H1 (cell line): Measurements from ENCODE around the gene SPATS1. TPM values are rescaled to one million over a fixed set of nuclear protein-coding genes. Genes with fewer than 3 reads are reported as not detected.
"Not testable (repeated sequence)": the region's sequence is repeated elsewhere in the genome, so short reads cannot be mapped to it uniquely, and the experiment has no call there.

Source experiments
- CTCF ChIA-PET: fragments of 300-600 bp; sonication (Branson Sonifier 250); formaldehyde crosslinking; loops from one replicate; lab custom pipeline; 2021; ENCODE audit not compliant: partially characterized antibody; lab: Charles Lee
- POLR2A ChIA-PET: fragments of 300-600 bp; sonication (Branson Sonifier 250); formaldehyde crosslinking; loops from one replicate; lab custom pipeline; 2021; ENCODE audit warnings: inconsistent platforms; ENCODE audit not compliant: partially characterized antibody; lab: Charles Lee
- DNase-seq, 2 experiments: peaks; one replicate each; pipeline versions ENCODE4 v3.0.0 to v3.0.0-alpha.2; 2010 to 2022; ENCODE audit warnings: low spot score in 2 of 2, low read depth in 1 of 2, mixed read lengths in 1 of 2
- FAIRE-seq: peaks from 2 replicates; lab custom pipeline; 2011; peaks lifted over from hg19 to GRCh38; lab: Jason Lieb, UNC
- H2AFZ ChIP-seq: 2 replicates; pipeline ENCODE4 v1.8.1; 2012; ENCODE audit warnings: low read length, inconsistent platforms
- H2AK5ac ChIP-seq: 2 replicates; pipeline ENCODE4 v1.6.1; 2013; ENCODE audit warnings: low read depth, low read length
- H2BK120ac ChIP-seq: replicated peaks from 2 replicates; pipeline ENCODE3; 2013; ENCODE audit warnings: low read depth, low read length, inconsistent platforms
- H2BK12ac ChIP-seq: 2 replicates; pipeline ENCODE4 v1.6.1; 2013; ENCODE audit warnings: low read depth, low read length
- H2BK15ac ChIP-seq: 2 replicates; pipeline ENCODE4 v1.6.1; 2013; ENCODE audit warnings: low read length
- H2BK20ac ChIP-seq: 2 replicates; pipeline ENCODE4 v1.6.1; 2013; ENCODE audit warnings: low read length
- H2BK5ac ChIP-seq: 2 replicates; pipeline ENCODE4 v1.6.1; 2013; ENCODE audit warnings: low read depth, low read length
- H3K14ac ChIP-seq: 2 replicates; pipeline ENCODE4 v1.6.1; 2013; ENCODE audit warnings: inconsistent platforms; ENCODE audit not compliant: insufficient read length
- H3K18ac ChIP-seq: 2 replicates; pipeline ENCODE4 v1.6.1; 2013; ENCODE audit warnings: low read length; ENCODE audit errors: extremely low read depth
- H3K23ac ChIP-seq: 2 replicates; pipeline ENCODE4 v1.6.1; 2013; ENCODE audit warnings: inconsistent platforms; ENCODE audit not compliant: insufficient read length
- H3K23me2 ChIP-seq: 2 replicates; pipeline ENCODE4 v1.6.1; 2013; ENCODE audit warnings: low read depth, low read length
- H3K27ac ChIP-seq: 2 replicates; pipeline ENCODE4 v1.6.1; 2011; ENCODE audit warnings: low read depth, low read length, inconsistent platforms
- H3K27me3 ChIP-seq, 4 experiments: replicated peaks in 1 of 4; 1 replicate in 1 of 4; 2 replicates in 3 of 4; pipeline versions ENCODE4 v1.6.1 to v1.8.1; 2011 to 2013; ENCODE audit warnings: low read length in 3 of 4, mild to moderate bottlenecking in 3 of 4, inconsistent platforms in 2 of 4, mixed read lengths in 2 of 4, moderate library complexity in 1 of 4; ENCODE audit not compliant: control insufficient read depth in 3 of 4, insufficient read depth in 3 of 4; ENCODE audit errors: extremely low read depth in 1 of 4
- H3K36me3 ChIP-seq, 4 experiments: 2 replicates each; pipeline versions ENCODE4 v1.6.1 to v1.8.1; 2011 to 2013; ENCODE audit warnings: mild to moderate bottlenecking in 4 of 4, low read length in 3 of 4, moderate library complexity in 2 of 4, control low read depth in 1 of 4, inconsistent platforms in 1 of 4; ENCODE audit not compliant: insufficient read depth in 4 of 4, control insufficient read depth in 2 of 4
- H3K4ac ChIP-seq: replicated peaks from 2 replicates; pipeline ENCODE3; 2013; ENCODE audit warnings: low read length, low read depth, mixed read lengths, inconsistent platforms; ENCODE audit not compliant: insufficient read length
- H3K4me1 ChIP-seq, 4 experiments: replicated peaks in 1 of 4; 1 replicate in 1 of 4; 2 replicates in 3 of 4; pipeline versions ENCODE4 v1.6.1 to v1.8.1; 2011 to 2013; ENCODE audit warnings: low read length in 3 of 4, inconsistent platforms in 2 of 4, mixed read lengths in 1 of 4; ENCODE audit not compliant: insufficient read depth in 4 of 4, control insufficient read depth in 3 of 4
- H3K4me2 ChIP-seq, 2 experiments: 2 replicates each; pipeline versions ENCODE4 v1.6.1 to v1.8.1; 2011 to 2013; ENCODE audit warnings: low read depth in 2 of 2, low read length in 2 of 2, control low read depth in 1 of 2, inconsistent platforms in 1 of 2, mild to moderate bottlenecking in 1 of 2; ENCODE audit not compliant: insufficient read depth in 1 of 2
- H3K4me3 ChIP-seq, 4 experiments: fragments of 200-600, 300-600 bp in 1 of 4; sonication (generic), shearing (Covaris generic), sonication (Bioruptor Twin) in 1 of 4; 2 replicates each; pipeline versions ENCODE4 v1.5.1 to v1.8.1; 2011 to 2016; ENCODE audit warnings: low read length in 4 of 4, low read depth in 3 of 4, control low read depth in 2 of 4, inconsistent platforms in 2 of 4, mild to moderate bottlenecking in 2 of 4, mixed read lengths in 1 of 4, moderate library complexity in 1 of 4; ENCODE audit not compliant: insufficient read depth in 2 of 4; ENCODE audit errors: extremely low read depth in 1 of 4
- H3K56ac ChIP-seq: replicated peaks from 2 replicates; pipeline ENCODE3; 2013; ENCODE audit warnings: low read depth, mild to moderate bottlenecking, mixed read lengths, low read length, inconsistent platforms; ENCODE audit not compliant: insufficient read length
- H3K79me1 ChIP-seq: 2 replicates; pipeline ENCODE4 v1.6.1; 2013; ENCODE audit warnings: low read depth, low read length, control low read depth
- H3K79me2 ChIP-seq, 2 experiments: 2 replicates each; pipeline versions ENCODE4 v1.6.1 to v1.8.1; 2012 to 2013; ENCODE audit warnings: low read length in 2 of 2, mild to moderate bottlenecking in 2 of 2, inconsistent platforms in 1 of 2; ENCODE audit not compliant: insufficient read depth in 2 of 2, control insufficient read depth in 1 of 2
- H3K9ac ChIP-seq, 4 experiments: replicated peaks in 1 of 4; 1 replicate in 1 of 4; 2 replicates in 3 of 4; pipeline versions ENCODE4 v1.6.1 to v1.8.1; 2011 to 2013; ENCODE audit warnings: low read depth in 3 of 4, low read length in 3 of 4, control low read depth in 2 of 4, mild to moderate bottlenecking in 2 of 4, moderate library complexity in 2 of 4, inconsistent platforms in 1 of 4; ENCODE audit errors: extremely low read depth in 1 of 4
- H3K9me3 ChIP-seq, 2 experiments: 2 replicates each; pipeline versions ENCODE4 v1.6.1 to v1.8.1; 2012 to 2013; ENCODE audit warnings: mild to moderate bottlenecking in 2 of 2, moderate library complexity in 2 of 2, control low read depth in 1 of 2, inconsistent platforms in 1 of 2, low read depth in 1 of 2, low read length in 1 of 2, mixed read lengths in 1 of 2; ENCODE audit not compliant: insufficient read depth in 2 of 2
- H4K20me1 ChIP-seq, 2 experiments: replicated peaks in 1 of 2; 2 replicates each; pipeline versions ENCODE3 to v1.8.1; 2011 to 2013; ENCODE audit warnings: inconsistent platforms in 2 of 2, low read length in 2 of 2, mild to moderate bottlenecking in 1 of 2; ENCODE audit not compliant: insufficient read depth in 2 of 2, control insufficient read depth in 1 of 2
- H4K5ac ChIP-seq: 2 replicates; pipeline ENCODE4 v1.6.1; 2013; ENCODE audit warnings: low read length, low read depth, mixed read lengths, inconsistent platforms; ENCODE audit not compliant: insufficient read length
- H4K8ac ChIP-seq: 2 replicates; pipeline ENCODE4 v1.8.0; 2013; ENCODE audit warnings: mild to moderate bottlenecking, moderate library complexity, low read length, inconsistent platforms; ENCODE audit not compliant: insufficient read depth; ENCODE audit errors: extremely low read depth
- H4K91ac ChIP-seq: replicated peaks from 2 replicates; pipeline ENCODE3; 2013; ENCODE audit warnings: low read length, mixed read lengths, inconsistent platforms; ENCODE audit not compliant: insufficient read length
- WGBS, 2 experiments: shearing (Covaris generic) in 1 of 2; methylation state at CpG; one replicate each; pipeline versions ENCODE4 v1.1.6 to v1.1.7; 2013 to 2015; ENCODE audit warnings: low lambda C conversion rate in 2 of 2, mixed read lengths in 2 of 2, inconsistent platforms in 1 of 2, low coverage in 1 of 2, missing lambda C conversion rate in 1 of 2; ENCODE audit not compliant: insufficient replicate concordance in 2 of 2, insufficient coverage in 1 of 2, insufficient read length in 1 of 2; ENCODE audit errors: extremely low coverage in 1 of 2, missing lambda C conversion rate in 1 of 2; 5-methylcytosine and 5-hydroxymethylcytosine counted together
- polyA plus RNA-seq, 7 experiments: library from polyadenylated mRNA; depleted of rRNA in 3 of 7; stranded (reverse) in 5 of 7; unstranded in 2 of 7; fragments of >200 nt in 5 of 7; fragments of 200-250 nt in 2 of 7; gene quantifications; 1 replicate in 5 of 7; 2 replicates in 1 of 7; 4 replicates in 1 of 7; pipeline versions ENCODE4 v1.2.1 to v1.2.3, GENCODE V29; 2011 to 2013; ENCODE audit warnings: missing spikeins in 2 of 7, mixed read lengths in 2 of 7
- total RNA-seq: library from RNA; stranded (reverse); fragmentation: NEBNext Ultra II Directional; extraction: Animal tissue kit (Norgen Biotek cat#: 25700); gene quantifications from 2 replicates; pipeline ENCODE4 v1.2.1, GENCODE V29; 2021

SPATS1 gene
- total and polyA plus RNA-seq, 2 of the 8 experiments (the other 6 are each of a cell fraction or from before 2014, with no cell fraction given) = not detected

GRCh38 chr6:44346818-44347217 lies 4.4 kb downstream of the SPATS1 start:
- WGBS, 2 experiments = 80% methylated on average over 4 of the region's 4 CpGs; no CpG with 5 or more reads in 1 of the 2 experiments
- H2BK5ac ChIP-seq = not testable (repeated sequence)
- CTCF ChIA-PET = interaction anchor here (1.0 to 5.8 kb wide), 3 partner anchors 20 to 79 kb away, joined by 3 to 37 read pairs (median 3); no protein-coding TSS in a partner anchor

More at GRCh38 chr6:44346818-44347217, 4.4 kb downstream of the SPATS1 start:
- H2BK15ac ChIP-seq, FAIRE-seq, H3K79me2 ChIP-seq, H2BK20ac ChIP-seq, H3K4me3 ChIP-seq, DNase-seq, H2AFZ ChIP-seq, H3K27me3 ChIP-seq, H3K23ac ChIP-seq, H3K36me3 ChIP-seq, H4K91ac ChIP-seq, H3K4me1 ChIP-seq, H3K9ac ChIP-seq, H3K27ac ChIP-seq, H3K18ac ChIP-seq, H2BK12ac ChIP-seq, H3K4ac ChIP-seq, H3K23me2 ChIP-seq, H3K4me2 ChIP-seq, H3K79me1 ChIP-seq, H3K9me3 ChIP-seq, H2AK5ac ChIP-seq, H2BK120ac ChIP-seq, POLR2A ChIA-PET, H4K20me1 ChIP-seq, H4K8ac ChIP-seq, H3K56ac ChIP-seq, H3K14ac ChIP-seq, H4K5ac ChIP-seq: not testable (repeated sequence)
